Neural cell (in vitro differentiated cells): ENCODE measurements around the gene POU3F1.

Source experiments
- EP300 ChIP-seq: fragments of 450-650 bp; conservative IDR thresholded peaks from 2 replicates; pipeline ENCODE4 v1.6.1; 2014; ENCODE audit warnings: antibody characterized with exemption, mild to moderate bottlenecking, moderate library complexity; ENCODE audit not compliant: poor library complexity, severe bottlenecking
- EZH2 ChIP-seq: fragments of 200-600, 300-800 bp; shearing (Covaris generic), sonication (generic); IDR thresholded peaks from 2 replicates; pipeline ENCODE4 v1.6.1; 2014; ENCODE audit warnings: antibody characterized with exemption, low read length, borderline replicate concordance, mild to moderate bottlenecking; ENCODE audit not compliant: insufficient read depth, poor library complexity, severe bottlenecking
- POLR2AphosphoS5 ChIP-seq: IDR thresholded peaks from 2 replicates; pipeline ENCODE4 v1.6.1; 2012
- RAD21 ChIP-seq: fragments of 450-650 bp; conservative IDR thresholded peaks from 2 replicates; pipeline ENCODE4 v1.6.1; 2014; ENCODE audit warnings: antibody characterized with exemption, mild to moderate bottlenecking, moderate library complexity
- TAF1 ChIP-seq: IDR thresholded peaks from 2 replicates; pipeline ENCODE4 v1.6.1; 2012; ENCODE audit warnings: low read depth
- TF ChIP-seq, protein P1 (sequence below): fragments of 450-650 bp; IDR thresholded peaks from 2 replicates; pipeline ENCODE4 v1.5.1; 2014; ENCODE audit warnings: antibody characterized with exemption, mild to moderate bottlenecking, moderate library complexity; ENCODE audit not compliant: poor library complexity, severe bottlenecking

DNA sequence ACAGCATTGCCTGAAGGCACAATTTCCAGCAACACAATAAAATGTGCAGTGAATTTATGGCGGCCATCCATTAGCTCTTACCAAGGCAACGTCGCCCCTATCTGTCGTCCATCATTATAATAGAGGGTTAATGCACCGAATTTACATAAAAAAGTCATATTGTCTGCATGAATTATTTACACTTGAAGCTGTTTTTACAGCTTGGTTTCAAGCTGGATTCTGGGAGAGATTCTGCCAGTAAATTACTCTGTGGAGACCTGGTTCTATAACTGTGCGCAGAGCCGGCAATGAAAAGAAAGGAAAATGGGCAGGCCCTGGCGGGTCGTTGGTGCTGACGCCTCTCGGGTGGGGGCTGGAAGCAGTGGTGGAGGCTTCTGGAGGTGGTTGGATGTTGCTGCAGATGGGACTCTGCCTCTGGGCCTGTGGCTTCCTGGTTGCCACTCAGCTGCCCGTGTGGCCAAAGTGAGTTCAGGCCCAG lies 48.9 kb upstream of the POU3F1 start:
- TF ChIP-seq, protein P1, sequence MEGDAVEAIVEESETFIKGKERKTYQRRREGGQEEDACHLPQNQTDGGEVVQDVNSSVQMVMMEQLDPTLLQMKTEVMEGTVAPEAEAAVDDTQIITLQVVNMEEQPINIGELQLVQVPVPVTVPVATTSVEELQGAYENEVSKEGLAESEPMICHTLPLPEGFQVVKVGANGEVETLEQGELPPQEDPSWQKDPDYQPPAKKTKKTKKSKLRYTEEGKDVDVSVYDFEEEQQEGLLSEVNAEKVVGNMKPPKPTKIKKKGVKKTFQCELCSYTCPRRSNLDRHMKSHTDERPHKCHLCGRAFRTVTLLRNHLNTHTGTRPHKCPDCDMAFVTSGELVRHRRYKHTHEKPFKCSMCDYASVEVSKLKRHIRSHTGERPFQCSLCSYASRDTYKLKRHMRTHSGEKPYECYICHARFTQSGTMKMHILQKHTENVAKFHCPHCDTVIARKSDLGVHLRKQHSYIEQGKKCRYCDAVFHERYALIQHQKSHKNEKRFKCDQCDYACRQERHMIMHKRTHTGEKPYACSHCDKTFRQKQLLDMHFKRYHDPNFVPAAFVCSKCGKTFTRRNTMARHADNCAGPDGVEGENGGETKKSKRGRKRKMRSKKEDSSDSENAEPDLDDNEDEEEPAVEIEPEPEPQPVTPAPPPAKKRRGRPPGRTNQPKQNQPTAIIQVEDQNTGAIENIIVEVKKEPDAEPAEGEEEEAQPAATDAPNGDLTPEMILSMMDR: no peak
- TF ChIP-seq POLR2AphosphoS5 (no peak), RAD21 (no peak), TAF1 (no peak), EZH2 (no peak), EP300 (no peak)
